ENCODE results near the gene ARHGAP12.
A peak's percentile ranks its signal among the peaks of the same experiment; 100 is the strongest.
"Not testable (repeated sequence)": the region's sequence is repeated elsewhere in the genome, so short reads cannot be mapped to it uniquely, and the experiment has no call there.

The ARHGAP12 gene

DNA sequence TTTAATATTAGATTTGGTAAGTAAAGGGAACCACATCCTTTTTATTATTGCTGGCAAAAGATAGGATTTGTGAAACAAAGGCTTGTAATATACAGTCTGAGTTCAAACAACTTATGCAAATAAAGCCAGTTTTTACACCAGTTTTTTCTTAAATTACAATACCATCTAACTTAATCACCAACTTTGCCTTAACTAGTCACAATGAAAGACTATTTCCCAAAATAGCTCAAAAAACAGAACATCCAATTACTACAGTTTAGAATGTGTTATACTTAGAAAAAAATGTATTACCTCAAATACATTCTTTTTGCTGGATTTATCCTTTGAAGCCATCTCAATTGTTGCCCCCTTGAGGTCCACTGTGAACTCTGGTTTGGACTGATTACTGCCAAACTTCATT lies 108.5 kb downstream of the ARHGAP12 start:
- no peak for DNase-seq (ENCODE audit: low spot score)

DNA sequence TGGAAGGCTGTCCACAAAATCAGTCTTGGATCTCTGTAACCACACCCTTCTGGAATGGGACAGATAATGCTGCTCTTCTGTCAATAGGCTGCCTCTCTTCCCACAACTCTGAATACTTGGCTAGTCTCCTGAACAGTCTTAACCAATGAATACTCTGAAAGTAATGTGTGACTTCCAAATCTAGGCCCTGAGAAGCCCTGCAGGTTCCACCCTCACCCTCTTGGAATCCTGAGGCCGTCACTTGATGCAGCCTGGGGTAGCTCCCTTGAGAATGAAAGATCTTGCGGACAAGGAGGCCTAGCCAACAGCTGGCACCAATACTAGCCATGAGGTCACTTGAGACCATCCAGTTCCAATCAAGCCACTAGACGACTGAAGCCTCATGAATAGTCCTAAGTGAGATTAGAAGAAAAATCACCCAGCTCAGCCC lies 109.2 kb downstream of the ARHGAP12 start:
- DNase-seq (ENCODE audit: low spot score): peak; percentile 73

DNA sequence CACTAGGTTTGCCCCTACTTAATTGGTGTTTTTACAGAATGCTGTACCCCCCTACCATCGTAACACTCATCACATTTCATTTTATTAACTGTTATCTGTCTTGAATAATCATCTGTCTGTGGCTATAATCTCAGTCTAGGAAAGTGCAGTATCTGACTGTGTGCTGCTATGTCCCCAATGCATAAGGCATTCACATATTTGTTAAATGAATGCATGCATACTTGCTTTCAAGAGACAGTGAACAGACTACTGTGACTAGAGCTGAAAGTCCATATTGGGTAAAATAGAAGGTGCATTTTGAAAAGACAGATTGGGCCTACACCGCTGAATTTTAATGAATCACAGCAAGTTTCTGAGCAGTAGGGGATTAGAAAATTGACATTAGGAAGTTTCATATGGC lies 112.3 kb downstream of the ARHGAP12 start:
- DNase-seq (ENCODE audit: low spot score): peak; percentile 60

DNA sequence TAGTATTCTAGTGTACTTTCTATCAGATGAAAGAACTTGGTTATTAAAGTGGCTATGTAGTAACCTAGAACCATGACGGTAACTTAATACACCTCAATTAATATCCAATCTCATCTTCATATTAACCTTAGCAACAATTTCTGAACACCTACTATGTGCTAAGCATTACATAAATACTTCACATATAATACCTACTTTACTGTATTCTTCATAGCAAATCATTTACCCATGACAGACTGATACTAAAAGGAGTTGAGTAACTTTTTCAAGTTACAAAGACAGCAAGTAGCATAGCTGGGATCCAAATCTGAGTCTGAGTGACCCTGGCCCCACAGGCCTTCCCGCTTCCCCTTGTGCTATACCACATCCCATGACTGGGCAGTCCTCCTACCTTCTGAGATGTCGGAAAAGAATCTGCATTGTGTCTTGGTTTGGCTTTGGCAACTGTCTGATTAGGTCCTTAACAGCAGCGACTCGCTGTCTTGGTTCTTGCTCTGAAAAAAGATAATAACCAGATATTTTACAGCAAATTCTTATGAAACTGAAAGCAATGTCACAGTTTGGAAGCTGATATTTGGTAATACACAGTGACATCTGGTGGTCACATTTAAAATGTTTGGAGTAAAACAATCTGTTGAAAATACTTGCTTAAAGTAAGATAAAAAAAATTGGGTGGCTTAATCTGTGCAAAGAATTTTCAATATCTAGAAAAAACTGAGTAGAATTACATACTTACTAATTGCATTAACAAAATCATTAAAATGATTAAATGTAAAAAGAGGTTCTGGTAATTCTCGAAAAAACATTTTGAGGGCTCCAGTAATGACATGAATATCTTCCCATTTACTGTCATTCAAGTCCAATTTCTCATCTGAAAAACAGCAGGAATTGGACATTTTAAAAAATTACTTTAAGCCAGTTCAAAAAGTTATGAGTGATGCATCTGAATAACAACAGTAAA lies 120.1 kb downstream of the ARHGAP12 start:
- peak; percentile 37 for DNase-seq (ENCODE audit: low spot score)

DNA sequence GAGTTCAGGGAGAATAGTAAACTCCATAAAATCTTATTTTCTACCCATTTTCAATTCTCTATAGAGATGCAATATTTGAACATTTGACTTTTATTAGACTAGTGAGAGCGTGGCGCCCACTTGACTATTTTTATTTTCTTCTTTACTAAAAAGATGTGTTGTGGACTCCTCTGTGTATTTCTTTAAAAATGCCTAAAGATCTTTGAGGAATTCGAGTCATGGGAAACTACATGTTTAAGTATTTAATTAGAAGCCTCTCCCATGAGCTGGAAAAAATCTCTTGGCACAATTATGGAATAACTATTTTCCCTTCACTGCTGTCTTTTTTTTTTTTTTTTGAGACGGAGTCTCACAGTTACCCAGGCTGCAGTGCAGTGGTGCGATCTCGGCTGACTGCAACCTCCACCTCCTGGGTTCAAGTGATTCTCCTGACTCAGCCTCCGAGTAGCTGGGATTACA lies 124.2 kb downstream of the ARHGAP12 start:
- peak; percentile 36 for DNase-seq (ENCODE audit: low spot score)

DNA sequence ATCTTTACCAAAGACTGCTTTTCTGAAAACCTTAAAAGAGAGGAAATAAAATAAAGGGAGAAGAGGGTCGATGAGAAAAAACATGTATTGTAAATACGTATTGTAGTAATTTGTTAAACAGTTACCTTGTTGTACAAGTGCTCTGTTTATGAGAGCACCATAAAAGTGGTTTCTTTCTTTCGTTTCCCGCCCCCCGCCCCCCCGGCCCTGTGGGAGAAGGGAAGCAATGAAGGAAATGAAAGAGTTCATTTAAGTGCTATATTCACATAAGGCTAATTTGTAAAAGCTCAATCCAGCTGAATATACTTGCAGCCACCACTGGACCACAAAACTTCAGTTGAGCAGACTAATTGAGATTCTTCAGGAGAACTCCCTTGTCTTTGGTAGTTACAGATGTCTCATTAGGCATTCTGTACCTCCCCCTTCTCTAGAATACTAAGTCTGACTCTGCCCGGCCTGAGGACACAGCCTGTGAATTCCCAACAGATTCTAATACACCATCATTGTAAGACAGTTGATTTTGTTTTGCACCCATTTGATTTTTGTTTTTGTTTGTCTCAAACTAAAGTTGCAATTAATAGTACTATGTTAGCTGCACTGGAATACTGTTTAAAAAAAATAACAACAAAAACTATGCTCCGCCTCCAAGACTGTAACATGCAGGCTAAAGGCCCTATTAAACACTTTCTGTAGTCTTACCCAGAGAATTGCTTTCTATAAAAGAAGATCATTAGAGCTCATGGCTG lies 124.9 kb downstream of the ARHGAP12 start:
- DNase-seq (ENCODE audit: low spot score): peak; percentile 46

DNA sequence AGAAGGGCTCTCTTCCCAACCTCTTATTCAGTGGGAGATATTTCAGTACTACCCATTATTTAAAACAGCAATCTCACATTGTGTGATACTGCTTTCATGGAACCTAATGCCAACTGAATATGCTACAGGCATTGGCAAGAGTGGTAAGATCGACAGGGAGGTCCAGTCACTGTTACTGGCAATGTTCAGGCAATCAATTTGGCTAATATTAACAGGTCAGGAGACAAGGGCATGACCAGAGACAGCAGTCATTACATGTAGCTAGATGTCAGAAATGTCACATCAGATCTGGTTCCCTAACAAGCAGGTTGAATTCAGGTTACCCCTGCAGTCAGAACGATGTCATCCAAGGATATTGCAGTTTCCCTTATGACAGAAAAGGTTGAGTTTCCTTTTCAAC lies 129.4 kb downstream of the ARHGAP12 start:
- DNase-seq (ENCODE audit: low spot score): no peak

DNA sequence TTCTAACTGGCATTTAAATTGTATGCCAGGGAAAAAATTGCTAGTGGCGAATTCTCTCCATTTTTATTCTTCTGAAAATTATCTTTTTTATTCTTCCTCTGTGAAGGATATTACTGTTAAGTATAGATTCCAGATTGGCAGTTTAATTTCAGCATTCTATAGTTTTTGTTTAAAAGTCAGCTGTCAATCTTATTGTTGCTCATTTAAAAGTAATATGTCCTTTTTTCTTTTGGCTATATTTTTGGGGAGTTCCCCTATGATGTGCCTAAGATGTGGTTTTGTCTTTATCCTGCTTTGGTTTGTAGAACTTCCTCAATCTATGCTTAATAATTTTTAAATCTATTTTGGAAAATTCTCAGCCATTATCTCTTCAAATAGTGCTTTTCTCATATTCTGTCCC lies 135.9 kb downstream of the ARHGAP12 start:
- DNase-seq (ENCODE audit: low spot score): no peak

DNA sequence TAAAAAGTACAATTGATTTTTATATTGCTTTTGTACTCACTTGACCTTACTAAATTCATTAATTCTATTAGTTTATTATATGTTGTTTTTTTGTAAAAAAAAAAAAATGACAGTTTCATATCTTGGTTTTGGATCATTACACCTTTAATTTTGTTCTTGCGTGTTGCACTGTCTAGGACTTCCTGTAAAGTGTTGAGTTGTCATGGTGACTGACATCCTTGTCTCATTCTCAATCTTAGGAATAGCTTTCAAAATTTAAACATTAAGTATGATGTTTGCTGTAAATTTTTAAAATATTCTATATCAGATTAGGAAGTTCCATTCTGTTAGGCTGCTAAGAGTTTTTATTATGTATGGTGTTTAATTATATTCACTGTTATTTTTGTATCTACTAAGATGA lies 139.1 kb downstream of the ARHGAP12 start:
- no peak for DNase-seq (ENCODE audit: low spot score)

DNA sequence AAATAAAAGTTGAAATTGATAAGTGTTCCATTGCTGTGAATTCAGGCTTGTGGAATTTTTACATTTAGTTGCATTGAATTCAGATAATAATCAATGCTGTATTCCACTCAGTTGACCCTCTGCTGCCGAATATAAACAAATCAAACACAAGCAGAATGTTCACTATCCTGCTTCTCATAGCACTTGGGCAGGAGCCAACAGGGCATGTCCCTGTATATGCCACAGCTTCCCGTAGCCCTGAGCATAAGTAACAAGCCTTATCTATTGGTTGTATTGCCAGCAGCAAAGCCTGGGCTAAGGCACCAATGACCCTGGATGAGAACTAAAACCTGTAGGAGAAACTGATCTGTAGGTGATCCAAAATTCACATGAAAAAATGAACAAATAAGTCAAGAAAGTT lies 145.9 kb downstream of the ARHGAP12 start:
- DNase-seq (ENCODE audit: low spot score): no peak

DNA sequence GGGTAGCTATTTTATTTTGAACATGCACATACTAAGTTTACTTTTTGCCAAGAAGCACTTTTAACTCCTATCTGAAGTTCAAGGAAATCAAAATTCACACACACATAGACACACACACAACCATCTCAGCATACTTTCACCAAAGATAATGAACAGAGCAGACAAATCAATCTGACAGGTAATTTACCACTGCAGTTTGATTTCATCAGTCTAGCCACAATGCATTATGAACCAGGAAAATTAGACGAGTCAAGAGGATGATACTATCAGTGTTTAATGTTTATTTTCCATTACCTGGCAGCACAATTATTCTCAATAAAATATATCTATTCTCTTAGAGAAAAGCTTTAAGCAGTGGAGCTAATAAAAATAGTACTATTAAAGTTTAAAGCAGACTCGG lies 147.9 kb downstream of the ARHGAP12 start:
- DNase-seq (ENCODE audit: low spot score): no peak

DNA sequence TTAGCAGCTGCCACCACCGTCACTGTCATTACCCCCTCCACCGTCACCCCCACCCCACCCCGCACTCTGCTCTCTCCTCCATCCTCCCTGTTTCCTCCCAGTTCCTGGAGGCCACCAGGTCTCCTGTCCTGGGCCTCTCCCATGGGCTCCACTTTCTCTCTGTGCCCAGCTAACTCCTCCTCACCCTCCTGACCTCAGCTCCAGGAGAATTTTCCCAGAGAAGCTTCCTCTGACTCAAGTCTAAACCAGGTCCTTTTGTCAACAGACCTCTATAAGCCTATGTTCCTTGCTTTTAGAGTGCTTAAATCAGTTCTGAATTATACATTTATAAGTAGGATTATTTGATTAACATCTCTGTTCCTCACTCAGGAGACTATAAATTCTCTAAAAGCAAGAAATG lies 150.0 kb downstream of the ARHGAP12 start:
- no peak for DNase-seq (ENCODE audit: low spot score)

DNA sequence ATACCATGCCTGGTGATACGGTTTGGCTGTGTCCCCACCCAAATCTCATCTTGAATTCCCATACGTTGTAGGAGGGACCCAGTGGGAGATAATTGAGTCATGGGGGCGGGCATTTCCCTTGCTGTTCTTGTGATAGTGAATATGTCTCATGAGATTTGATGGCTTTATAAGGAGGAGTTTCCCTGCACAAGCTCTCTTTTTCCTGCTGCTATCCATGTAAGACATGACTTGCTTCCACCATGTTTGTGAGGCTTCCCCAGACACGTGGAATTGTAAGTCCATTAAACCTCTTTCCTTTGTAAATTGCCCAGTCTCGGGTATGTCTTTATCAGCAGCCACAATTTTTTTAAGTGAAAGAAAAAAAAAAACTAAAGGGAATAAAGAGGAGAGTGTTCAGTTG lies 152.5 kb downstream of the ARHGAP12 start:
- DNase-seq (ENCODE audit: low spot score): no peak

DNA sequence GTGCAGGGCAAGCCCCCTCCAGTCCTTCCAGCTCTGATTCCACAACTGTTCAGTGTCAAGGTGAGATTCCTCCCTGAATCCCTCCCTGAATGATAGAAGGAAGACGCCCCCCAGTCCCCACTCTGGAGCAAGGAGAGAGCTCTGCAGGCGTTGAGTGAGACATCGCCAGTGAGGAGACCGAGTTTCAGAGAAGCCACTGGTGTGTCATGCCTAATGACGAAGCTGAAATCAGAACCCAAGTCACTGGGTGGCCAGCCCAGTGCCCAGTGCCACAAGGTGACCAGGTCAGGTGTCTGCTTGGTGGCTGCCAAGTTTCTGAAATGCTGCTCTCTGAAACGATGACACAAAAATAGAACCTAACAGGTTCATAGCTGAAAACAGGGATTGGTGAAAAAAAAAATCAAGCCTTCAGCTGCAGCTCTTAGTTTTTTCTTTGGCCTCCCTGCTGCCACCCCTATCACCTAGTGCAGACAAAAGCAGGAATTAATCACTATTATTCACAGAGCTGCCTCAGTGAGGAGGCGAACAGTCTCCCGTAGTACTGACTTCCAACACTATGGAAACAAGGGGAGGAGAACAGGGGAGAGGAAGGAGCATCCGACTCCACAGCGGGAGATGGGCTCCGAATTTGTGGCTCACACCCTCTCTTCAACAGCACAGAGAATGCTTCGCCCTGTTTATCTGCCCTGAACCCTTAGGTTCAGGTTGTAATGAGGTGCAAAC lies 153.5 kb downstream of the ARHGAP12 start:
- DNase-seq (ENCODE audit: low spot score): no peak

DNA sequence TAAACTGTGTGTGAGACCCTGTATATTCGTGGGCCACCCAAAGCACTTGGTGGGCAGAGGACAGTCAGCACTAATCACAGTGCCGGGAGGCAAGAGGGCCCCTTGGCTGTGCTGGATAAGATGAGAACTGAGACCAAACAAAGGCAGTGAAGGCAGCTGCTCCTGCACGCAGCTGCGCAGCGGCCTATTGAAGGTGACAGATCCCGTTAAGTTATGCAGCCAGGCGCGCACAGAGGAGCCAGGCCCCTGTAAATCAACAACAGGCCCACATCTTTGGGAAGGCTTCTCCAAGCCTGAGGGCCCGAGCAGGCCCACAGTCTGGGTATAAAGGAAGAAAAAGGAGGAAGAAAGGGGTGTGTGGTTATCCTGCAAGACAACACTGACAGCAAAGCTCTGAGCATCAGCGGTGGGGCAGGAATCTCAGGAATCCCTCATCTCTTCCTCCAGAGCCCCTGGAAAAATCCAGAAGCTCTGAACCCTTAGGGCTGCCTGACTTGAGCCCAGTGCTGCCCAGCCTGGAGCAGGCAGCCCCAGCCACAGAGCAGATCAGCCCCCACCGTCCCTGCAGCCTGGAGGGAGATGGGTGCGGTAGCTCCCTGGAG lies 154.2 kb downstream of the ARHGAP12 start:
- DNase-seq (ENCODE audit: low spot score): no peak

DNA sequence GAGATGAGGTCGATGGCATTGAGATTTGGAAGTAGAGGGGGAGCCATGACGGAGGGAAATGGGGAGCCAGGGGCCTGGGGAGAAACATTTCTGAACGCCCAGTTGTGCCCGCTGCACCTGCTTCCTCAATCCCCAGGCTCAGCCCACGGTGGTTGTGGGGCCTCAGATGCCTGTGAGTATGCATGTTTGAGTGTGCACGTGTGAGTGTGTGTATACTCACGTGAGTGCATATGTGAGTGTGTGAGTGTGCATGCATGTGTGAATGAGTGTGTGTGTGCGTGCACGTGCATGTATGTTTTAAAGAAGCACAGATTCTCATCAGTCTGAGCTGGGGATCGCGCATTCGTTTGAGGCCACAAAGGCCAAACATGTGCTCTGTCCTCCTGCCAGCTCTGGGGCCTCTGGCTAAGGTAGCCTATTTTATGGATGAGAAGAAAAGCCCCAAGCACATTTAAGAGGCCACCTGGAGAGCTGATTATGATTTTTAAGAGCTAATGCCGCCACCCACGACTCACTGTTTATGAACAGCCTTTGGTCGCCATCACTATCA lies 154.8 kb downstream of the ARHGAP12 start:
- DNase-seq (ENCODE audit: low spot score): no peak

DNA sequence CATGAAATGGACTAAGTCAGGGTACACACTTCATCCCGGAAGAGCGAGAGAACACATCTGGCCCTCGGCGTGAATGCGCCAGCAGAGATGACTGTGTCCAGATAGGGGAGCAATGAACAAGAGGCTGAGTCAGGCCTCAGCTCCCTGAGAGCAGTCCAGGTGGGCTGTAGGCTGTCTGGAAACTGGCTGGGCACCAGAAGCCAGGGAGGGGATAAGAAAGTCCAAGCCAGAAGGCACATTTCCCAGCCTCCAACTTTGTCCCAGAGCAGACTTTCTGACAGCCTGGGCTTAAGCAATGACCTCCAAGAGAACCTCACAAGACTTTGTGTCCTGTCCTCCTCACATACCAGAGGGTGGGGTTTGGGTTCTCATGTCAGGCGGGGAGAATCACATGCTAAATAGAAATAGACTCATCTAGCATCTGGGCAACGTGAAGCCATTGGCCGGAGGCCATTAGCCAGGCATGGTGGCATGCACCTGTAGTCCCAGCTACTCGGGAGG lies 157.2 kb downstream of the ARHGAP12 start:
- DNase-seq (ENCODE audit: low spot score): peak; percentile 73

DNA sequence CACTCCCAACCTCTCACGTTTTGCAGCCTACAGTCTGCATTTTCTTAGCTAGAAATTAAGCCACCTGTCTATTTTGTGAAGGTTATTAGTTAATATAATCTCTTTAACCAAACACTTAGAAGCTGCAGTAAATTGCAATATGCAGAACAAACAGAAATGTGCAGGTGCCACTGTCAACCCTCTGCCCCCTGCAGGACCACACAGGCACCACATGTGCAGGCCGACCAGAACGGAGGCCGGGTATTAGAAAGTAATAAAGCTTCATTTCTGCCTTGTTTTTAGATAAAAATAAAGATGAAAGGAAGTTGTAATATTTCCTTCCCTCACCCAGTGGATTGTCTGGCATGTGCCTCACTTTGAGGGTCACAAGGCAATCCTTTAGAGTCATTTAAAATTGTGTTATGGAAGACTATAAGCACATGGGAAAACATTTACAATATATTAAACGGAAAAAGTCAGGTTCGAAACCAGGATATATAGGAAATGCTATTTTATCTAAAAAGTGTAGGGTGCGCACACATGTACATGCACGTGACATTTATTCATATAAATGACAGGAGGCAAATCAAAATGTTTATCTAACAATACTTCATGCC lies 158.2 kb downstream of the ARHGAP12 start:
- DNase-seq (ENCODE audit: low spot score): no peak

DNA sequence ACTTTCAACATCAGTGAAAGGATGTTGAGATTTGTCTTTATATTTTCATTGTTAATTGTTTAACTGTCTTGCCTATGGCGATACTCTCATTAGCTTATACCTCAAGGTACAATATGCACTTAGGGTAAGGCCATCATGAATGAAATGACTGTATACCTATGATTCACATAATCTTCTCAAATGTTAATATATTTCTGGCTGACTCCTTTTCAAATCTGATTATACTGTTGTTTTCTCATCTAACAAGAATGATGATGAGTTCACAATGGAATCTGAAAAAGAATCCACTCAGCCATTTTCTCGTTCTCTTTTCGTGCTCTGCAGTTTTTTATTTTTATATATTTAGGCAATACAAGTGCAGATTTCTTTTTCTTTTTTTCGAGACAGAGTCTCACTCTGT lies 159.1 kb downstream of the ARHGAP12 start:
- DNase-seq (ENCODE audit: low spot score): peak; percentile 65

DNA sequence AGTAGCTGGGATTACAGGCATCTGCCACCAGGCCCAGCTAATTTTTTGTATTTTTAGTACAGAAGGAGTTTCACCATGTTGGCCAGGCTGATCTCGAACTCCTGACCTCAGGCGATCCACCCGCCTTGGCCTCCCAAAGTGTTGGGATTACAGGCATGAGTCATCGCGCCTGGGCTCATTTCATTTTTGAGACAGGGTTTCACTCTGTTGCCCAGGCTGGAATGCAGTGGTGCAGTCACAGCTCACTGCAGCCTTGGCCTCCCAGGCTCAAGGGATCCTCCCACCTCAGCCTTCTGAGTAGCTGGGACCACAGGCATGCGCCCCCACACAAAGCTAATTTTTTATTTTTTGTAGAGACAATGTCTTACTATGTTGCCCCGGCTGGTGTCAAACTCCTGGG lies 159.7 kb downstream of the ARHGAP12 start:
- DNase-seq (ENCODE audit: low spot score): not testable (repeated sequence)

DNA sequence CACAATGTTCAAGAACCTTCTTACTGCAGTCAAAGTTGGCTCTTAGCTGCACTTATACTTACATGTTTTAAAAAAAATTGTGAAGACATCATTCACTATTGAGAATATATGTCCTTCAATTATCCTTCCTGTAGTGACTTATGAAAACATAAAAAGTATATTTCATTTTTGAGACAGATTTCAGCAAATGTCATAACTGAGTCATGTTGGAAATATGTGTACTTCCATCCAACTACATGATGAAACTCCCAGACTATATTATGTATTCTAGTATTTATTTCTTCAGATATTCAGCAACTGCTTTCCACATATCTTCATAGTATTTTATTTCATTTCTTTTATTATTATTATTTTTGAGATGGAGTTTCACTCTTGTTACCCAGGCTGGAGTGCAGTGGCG lies 160.2 kb downstream of the ARHGAP12 start:
- peak; percentile 45 for DNase-seq (ENCODE audit: low spot score)

Measured in GM03348 (cell line).